Adipocyte (in vitro differentiated cells): ENCODE data around the gene CARTPT.

Experiments used
- DNase-seq: peaks from one replicate; pipeline ENCODE4 v3.0.0-alpha.2; 2015; ENCODE audit warnings: low read depth
- H3K27me3 ChIP-seq: replicated peaks from 2 replicates; pipeline ENCODE4 v1.7.0; 2013; ENCODE audit warnings: mild to moderate bottlenecking, low read length, moderate library complexity; ENCODE audit not compliant: control insufficient read depth, insufficient read depth
- H3K36me3 ChIP-seq: 2 replicates; pipeline ENCODE4 v1.7.0; 2013; ENCODE audit warnings: low read length, mild to moderate bottlenecking, moderate library complexity; ENCODE audit not compliant: control insufficient read depth, insufficient read depth, severe bottlenecking
- H3K4me1 ChIP-seq: 2 replicates; pipeline ENCODE4 v1.7.0; 2013; ENCODE audit warnings: mild to moderate bottlenecking, low read length, moderate library complexity; ENCODE audit not compliant: control insufficient read depth, insufficient read depth
- H3K4me3 ChIP-seq: 2 replicates; pipeline ENCODE4 v1.7.0; 2013; ENCODE audit warnings: mild to moderate bottlenecking, low read length, moderate library complexity
- H3K9ac ChIP-seq: 2 replicates; pipeline ENCODE4 v1.7.0; 2013; ENCODE audit warnings: mild to moderate bottlenecking, low read length, moderate library complexity
- H3K9me3 ChIP-seq: 2 replicates; pipeline ENCODE4 v1.7.0; 2013; ENCODE audit warnings: mild to moderate bottlenecking, low read length, moderate library complexity; ENCODE audit not compliant: control insufficient read depth

CARTPT gene

GRCh38 chr5:71762826-71763225 is 43.8 kb downstream of the CARTPT start:
- Histone ChIP-seq H3K9me3 (no peaks in the 10 kb centered on the region), H3K4me1 (peaks cover 10% of the 10 kb centered on the region), H3K9ac (no peak overlapping the region), H3K27me3 (peaks cover 4% of the 10 kb centered on the region), H3K4me3 (no peak overlapping the region), H3K36me3 (no peaks in the 10 kb centered on the region)
- no peak for DNase-seq

DNA sequence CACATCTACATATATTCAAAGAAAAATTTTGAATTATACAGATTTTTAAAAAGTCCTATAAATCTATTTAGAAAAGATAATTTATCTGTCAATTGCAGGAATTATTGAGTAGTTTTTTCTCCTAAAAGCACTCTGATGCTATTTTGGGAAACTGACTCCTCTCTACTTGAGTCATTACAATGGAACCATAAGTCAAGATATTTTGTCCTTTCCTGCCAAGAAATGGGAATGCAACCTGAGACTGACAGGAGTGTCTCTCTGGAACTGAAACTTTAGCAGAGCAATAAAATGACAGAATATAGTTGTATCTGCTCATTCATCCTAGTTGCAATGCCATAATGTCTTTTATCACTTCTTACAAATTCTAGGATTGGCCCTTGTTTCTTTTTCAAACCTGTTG is 48.6 kb downstream of the CARTPT start:
- Histone ChIP-seq H3K36me3 (no peaks in the 10 kb centered on the region), H3K4me3 (peak overlapping the region; percentile 18), H3K27me3 (no peaks in the 10 kb centered on the region), H3K9ac (no peak overlapping the region), H3K9me3 (no peaks in the 10 kb centered on the region), H3K4me1 (peaks cover 13% of the 10 kb centered on the region)
- peak; percentile 40 for DNase-seq

GRCh38 chr5:71769287-71769686 is 50.2 kb downstream of the CARTPT start:
- no peaks in the 10 kb centered on the region for H3K27me3 ChIP-seq
- DNase-seq = no peak
- H3K36me3 ChIP-seq = no peaks in the 10 kb centered on the region
- no peak overlapping the region for H3K4me3 ChIP-seq
- H3K9me3 ChIP-seq = no peaks in the 10 kb centered on the region
- peaks cover 13% of the 10 kb centered on the region for H3K4me1 ChIP-seq
- H3K9ac ChIP-seq = no peak overlapping the region

GRCh38 chr5:71770381-71770780 is 51.3 kb downstream of the CARTPT start:
- Histone ChIP-seq H3K9ac (no peak overlapping the region), H3K36me3 (no peaks in the 10 kb centered on the region), H3K27me3 (no peaks in the 10 kb centered on the region), H3K4me3 (no peak overlapping the region), H3K9me3 (no peaks in the 10 kb centered on the region), H3K4me1 (peaks cover 13% of the 10 kb centered on the region)
- DNase-seq = no peak
